K562 (cell line): ENCODE data around the gene KCP. TPM values are rescaled to one million over a fixed set of nuclear protein-coding genes. Genes with fewer than 3 reads are reported as not detected.
A peak's percentile ranks its signal among the peaks of the same experiment; 100 is the strongest.

Experiments used
- CC2D1A ChIP-seq: fragments of 450-650 bp; IDR thresholded peaks from 2 replicates; pipeline ENCODE4 v1.6.1; 2017; ENCODE audit warnings: mild to moderate bottlenecking
- CHCHD3 ChIP-seq: fragments of 250-450 bp; sonication (Bioruptor Pico); IDR thresholded peaks from 2 replicates; pipeline ENCODE4 v2.1.2; 2022; ENCODE audit warnings: mild to moderate bottlenecking
- CREBBP ChIP-seq: IDR thresholded peaks from one replicate; pipeline ENCODE4 v1.6.1; 2012; ENCODE audit warnings: low read depth, mild to moderate bottlenecking, control low read depth, inconsistent platforms, low read length
- CTCFL ChIP-seq: IDR thresholded peaks from 2 replicates; pipeline ENCODE4 v1.6.1; 2011; ENCODE audit warnings: borderline replicate concordance, low read depth, mild to moderate bottlenecking, moderate library complexity, low read length; ENCODE audit not compliant: insufficient read depth, poor library complexity, severe bottlenecking
- HLTF ChIP-seq: fragments of 450-650 bp; IDR thresholded peaks from 2 replicates; pipeline ENCODE4 v1.6.1; 2016
- HMBOX1 ChIP-seq: sonication (generic); IDR thresholded peaks from 2 replicates; pipeline ENCODE4 v1.6.1; 2016
- MBD1 ChIP-seq: fragments of 250-450 bp; sonication (Bioruptor Pico); IDR thresholded peaks from 2 replicates; pipeline ENCODE4 v1.8.0; 2022; ENCODE audit warnings: inconsistent platforms
- SRSF3 ChIP-seq: fragments of 200-400 bp; formaldehyde crosslinking; IDR thresholded peaks from 2 replicates; pipeline ENCODE4 v1.6.1; 2016; ENCODE audit warnings: mild to moderate bottlenecking, low read length, moderate library complexity; ENCODE audit not compliant: insufficient read depth
- ZBTB5 ChIP-seq: fragments of 450-650 bp; IDR thresholded peaks from 2 replicates; pipeline ENCODE4 v1.6.1; 2017; ENCODE audit warnings: antibody characterized with exemption
- ZFPM2 ChIP-seq: fragments of 250-450 bp; sonication (Bioruptor Pico); IDR thresholded peaks from 2 replicates; pipeline ENCODE4 v1.5.1; 2022; ENCODE audit warnings: mild to moderate bottlenecking
- ZNF316 ChIP-seq: fragments of 450-650 bp; IDR thresholded peaks from 2 replicates; pipeline ENCODE4 v1.6.1; 2016
- polyA plus RNA-seq, 8 experiments: library from polyadenylated mRNA; depleted of rRNA in 4 of 8; stranded (reverse) in 5 of 8; unstranded in 3 of 8; fragments of >200 nt; fragmentation: Nextera tagmentation in 2 of 8; fragmentation: Illumina TruSeq in 1 of 8; extraction: Ambion mirVana in 2 of 8; extraction: Trizol in 1 of 8; gene quantifications; 2 replicates each; pipeline versions ENCODE4 v1.2.1 to v1.2.3, GENCODE V29; 2011 to 2014; ENCODE audit warnings: inconsistent platforms in 1 of 8, missing spikeins in 1 of 8
- total RNA-seq, 7 experiments: library from RNA; depleted of rRNA in 6 of 7; stranded (reverse); fragments of >200 nt in 6 of 7; fragmentation: Illumina TruSeq in 2 of 7; extraction: Trizol in 2 of 7; gene quantifications; 2 replicates each; pipeline versions ENCODE4 v1.2.1 to v1.2.3, GENCODE V29; 2011 to 2021; ENCODE audit warnings: low replicate concordance in 1 of 7
- TF ChIP-seq, protein P1 (sequence below): fragments of 450-650 bp; formaldehyde crosslinking; IDR thresholded peaks from 2 replicates; pipeline ENCODE4 v1.4.0; 2022; ENCODE audit warnings: mild to moderate bottlenecking, moderate library complexity
- TF ChIP-seq, protein P2 (sequence below): fragments of 200-800 bp; sonication (Bioruptor generic); IDR thresholded peaks from 2 replicates; pipeline ENCODE4 v1.6.1; 2017; ENCODE audit warnings: missing genetic modification characterization, missing compliant biosample characterization
- TF ChIP-seq, protein P3 (sequence below), 2 experiments: fragments of 250-450 bp in 1 of 2; fragments of 450-650 bp in 1 of 2; sonication (Bioruptor Pico) in 1 of 2; IDR thresholded peaks; 2 replicates each; pipeline versions ENCODE4 v1.6.1 to v1.8.0; 2016 to 2021; ENCODE audit warnings: mild to moderate bottlenecking in 2 of 2, moderate library complexity in 2 of 2, missing compliant biosample characterization in 1 of 2, missing genetic modification characterization in 1 of 2

KCP gene
- total and polyA plus RNA-seq, 9 of the 15 experiments (the other 6 are each of a cell fraction or from before 2014, with no cell fraction given): 0.06 to 0.17 (median 0.12) TPM; not detected in 3

GRCh38 chr7:128831994-128832879, 78.3 kb downstream of the KCP start (continued):
- TF ChIP-seq, protein P1, sequence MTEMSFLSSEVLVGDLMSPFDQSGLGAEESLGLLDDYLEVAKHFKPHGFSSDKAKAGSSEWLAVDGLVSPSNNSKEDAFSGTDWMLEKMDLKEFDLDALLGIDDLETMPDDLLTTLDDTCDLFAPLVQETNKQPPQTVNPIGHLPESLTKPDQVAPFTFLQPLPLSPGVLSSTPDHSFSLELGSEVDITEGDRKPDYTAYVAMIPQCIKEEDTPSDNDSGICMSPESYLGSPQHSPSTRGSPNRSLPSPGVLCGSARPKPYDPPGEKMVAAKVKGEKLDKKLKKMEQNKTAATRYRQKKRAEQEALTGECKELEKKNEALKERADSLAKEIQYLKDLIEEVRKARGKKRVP (CRISPR knock-in tag): no peak
- TF ChIP-seq ZNF316: peak; percentile 70
- TF ChIP-seq SRSF3: 0 out of 2 replicates have a peak, but pooled peaks have one; percentile 27
- TF ChIP-seq CTCFL: peak; percentile 35
- no peak for TF ChIP-seq MBD1
- no peak for TF ChIP-seq HMBOX1
- peak; percentile 65 for TF ChIP-seq HLTF
- peak; percentile 22; the same call in 1 of the 2 replicates for TF ChIP-seq CHCHD3
- TF ChIP-seq CC2D1A: no peak; the same call in 1 of the 2 replicates
- TF ChIP-seq, protein P2, sequence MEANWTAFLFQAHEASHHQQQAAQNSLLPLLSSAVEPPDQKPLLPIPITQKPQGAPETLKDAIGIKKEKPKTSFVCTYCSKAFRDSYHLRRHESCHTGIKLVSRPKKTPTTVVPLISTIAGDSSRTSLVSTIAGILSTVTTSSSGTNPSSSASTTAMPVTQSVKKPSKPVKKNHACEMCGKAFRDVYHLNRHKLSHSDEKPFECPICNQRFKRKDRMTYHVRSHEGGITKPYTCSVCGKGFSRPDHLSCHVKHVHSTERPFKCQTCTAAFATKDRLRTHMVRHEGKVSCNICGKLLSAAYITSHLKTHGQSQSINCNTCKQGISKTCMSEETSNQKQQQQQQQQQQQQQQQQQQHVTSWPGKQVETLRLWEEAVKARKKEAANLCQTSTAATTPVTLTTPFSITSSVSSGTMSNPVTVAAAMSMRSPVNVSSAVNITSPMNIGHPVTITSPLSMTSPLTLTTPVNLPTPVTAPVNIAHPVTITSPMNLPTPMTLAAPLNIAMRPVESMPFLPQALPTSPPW (CRISPR knock-in tag): peak; percentile 94
- TF ChIP-seq, protein P3, sequence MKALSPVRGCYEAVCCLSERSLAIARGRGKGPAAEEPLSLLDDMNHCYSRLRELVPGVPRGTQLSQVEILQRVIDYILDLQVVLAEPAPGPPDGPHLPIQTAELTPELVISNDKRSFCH (CRISPR knock-in tag; IDR thresholded peaks at IDR 0.05): no peak
- TF ChIP-seq, protein P3 (tag; IDR thresholded peaks at IDR 0.05): 0 out of 2 replicates have a peak, but pooled peaks have one; percentile 50
- no peak for TF ChIP-seq CREBBP
- TF ChIP-seq ZBTB5: no peak
- 0 out of 2 replicates have a peak, but pooled peaks have one; percentile 34 for TF ChIP-seq ZFPM2 (CRISPR knock-in tag)
